ENCODE measurements around the gene KIF27.

DNA sequence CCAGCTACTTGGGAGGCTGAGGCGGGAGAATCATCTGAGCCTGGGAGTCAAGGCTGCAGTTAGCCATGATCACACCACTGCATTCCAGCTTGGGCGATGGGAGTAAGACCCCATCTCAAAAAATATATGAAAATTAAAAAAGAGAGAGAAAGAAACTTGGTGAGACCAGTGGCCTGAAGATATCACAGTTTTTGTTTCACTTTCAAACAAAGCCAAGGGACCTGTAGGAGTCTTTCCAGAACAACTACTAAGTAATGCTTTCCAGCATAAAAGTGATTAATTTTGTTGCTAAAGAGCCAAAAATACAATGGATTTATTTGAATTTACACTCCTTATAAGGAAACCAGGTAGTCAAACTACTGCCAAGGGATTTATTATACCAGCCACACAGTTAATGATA lies 127.2 kb downstream of the KIF27 start:
- TF ChIP-seq, protein P1, sequence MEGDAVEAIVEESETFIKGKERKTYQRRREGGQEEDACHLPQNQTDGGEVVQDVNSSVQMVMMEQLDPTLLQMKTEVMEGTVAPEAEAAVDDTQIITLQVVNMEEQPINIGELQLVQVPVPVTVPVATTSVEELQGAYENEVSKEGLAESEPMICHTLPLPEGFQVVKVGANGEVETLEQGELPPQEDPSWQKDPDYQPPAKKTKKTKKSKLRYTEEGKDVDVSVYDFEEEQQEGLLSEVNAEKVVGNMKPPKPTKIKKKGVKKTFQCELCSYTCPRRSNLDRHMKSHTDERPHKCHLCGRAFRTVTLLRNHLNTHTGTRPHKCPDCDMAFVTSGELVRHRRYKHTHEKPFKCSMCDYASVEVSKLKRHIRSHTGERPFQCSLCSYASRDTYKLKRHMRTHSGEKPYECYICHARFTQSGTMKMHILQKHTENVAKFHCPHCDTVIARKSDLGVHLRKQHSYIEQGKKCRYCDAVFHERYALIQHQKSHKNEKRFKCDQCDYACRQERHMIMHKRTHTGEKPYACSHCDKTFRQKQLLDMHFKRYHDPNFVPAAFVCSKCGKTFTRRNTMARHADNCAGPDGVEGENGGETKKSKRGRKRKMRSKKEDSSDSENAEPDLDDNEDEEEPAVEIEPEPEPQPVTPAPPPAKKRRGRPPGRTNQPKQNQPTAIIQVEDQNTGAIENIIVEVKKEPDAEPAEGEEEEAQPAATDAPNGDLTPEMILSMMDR (conservative IDR thresholded peaks at IDR 0.05; ENCODE audit: low read depth, low read length): no peak
- TF ChIP-seq POLR2A (IDR thresholded peaks at IDR 0.05; ENCODE audit: low read depth, low read length): no peak
- TF ChIP-seq, protein P2, sequence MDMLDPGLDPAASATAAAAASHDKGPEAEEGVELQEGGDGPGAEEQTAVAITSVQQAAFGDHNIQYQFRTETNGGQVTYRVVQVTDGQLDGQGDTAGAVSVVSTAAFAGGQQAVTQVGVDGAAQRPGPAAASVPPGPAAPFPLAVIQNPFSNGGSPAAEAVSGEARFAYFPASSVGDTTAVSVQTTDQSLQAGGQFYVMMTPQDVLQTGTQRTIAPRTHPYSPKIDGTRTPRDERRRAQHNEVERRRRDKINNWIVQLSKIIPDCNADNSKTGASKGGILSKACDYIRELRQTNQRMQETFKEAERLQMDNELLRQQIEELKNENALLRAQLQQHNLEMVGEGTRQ (IDR thresholded peaks at IDR 0.05; ENCODE audit: low read depth, low read length): no peak
- TF ChIP-seq MXI1 (IDR thresholded peaks at IDR 0.05; ENCODE audit: borderline replicate concordance, low read depth, low read length): no peak
- no peak for TF ChIP-seq RFX5 (IDR thresholded peaks at IDR 0.05; ENCODE audit: low read depth, low read length)
